NCI-H345 treated with DMSO at 0.1 percent for 48 hours (cell line): ENCODE measurements around the gene HELZ.
"Not testable (repeated sequence)": the region's sequence is repeated elsewhere in the genome, so short reads cannot be mapped to it uniquely, and the experiment has no call there.

Experiments
- DNase-seq: peaks from one replicate; lab custom pipeline; 2025; ENCODE audit not compliant: unreplicated experiment; lab: John Stamatoyannopoulos, UW

Gene HELZ

GRCh38 chr17:67054011-67054591, 190.9 kb downstream of the HELZ start:
- DNase-seq: no peak

DNA sequence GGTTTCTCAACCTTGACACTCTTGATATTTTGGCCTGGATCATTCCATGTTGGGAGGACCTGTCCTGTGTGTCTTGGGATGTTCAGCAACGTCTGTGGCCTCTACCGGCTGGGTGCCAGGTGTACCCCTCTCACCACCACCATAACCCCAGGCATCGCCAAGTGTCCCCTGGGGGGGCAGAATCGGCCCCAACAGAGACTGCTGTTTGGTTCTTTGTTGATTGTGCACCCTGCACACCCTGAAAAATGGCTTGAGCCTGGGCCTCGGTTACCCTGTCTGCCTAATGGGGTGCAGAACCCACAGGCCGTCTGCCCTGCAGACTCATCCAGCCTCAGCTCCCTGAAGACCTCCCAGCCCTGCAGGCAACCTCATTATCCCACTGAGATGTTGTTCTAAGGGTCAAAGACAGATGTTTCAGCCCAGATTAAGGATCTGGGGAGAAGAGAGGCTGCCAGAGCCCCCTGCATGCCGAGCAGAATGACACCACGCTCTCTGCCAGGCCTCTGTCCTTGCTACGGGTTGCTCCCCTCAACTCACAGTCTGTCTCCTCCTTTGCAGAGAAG, 191.5 kb downstream of the HELZ start:
- no peak for DNase-seq

DNA sequence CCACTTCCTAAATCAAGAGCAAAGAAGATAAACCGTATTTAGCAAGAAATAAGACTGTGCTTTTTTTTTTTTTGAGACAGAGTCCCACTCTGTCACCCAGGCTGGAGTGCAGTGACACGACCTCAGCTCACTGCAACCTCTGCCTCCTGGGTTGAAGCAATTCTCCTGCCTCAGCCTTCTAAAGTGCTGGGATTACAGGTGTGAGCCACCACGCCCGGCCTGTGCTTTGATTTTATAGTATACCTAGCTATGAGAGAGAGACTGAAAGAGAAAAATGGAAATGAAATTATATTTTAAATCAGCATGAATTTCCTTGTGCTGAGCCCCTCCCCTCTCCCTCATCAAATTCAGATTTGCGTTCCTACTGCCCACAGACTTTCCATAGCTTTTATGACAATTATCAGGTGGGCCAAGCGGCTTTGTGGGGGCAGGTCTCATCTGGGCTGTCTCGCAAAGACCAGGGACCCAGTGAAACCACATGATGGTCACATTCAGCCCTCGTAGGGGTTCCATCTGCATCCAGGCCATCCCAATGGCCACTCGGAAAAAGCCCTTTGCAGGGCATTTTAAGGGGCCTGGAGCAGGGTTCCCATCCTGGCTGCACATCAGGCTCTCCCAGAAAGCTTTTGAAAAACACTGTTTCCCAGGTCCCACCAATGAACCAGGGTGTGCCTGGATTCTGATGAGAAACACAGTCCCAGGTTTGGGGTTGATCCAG, 192.1 kb downstream of the HELZ start:
- DNase-seq: no peak

DNA sequence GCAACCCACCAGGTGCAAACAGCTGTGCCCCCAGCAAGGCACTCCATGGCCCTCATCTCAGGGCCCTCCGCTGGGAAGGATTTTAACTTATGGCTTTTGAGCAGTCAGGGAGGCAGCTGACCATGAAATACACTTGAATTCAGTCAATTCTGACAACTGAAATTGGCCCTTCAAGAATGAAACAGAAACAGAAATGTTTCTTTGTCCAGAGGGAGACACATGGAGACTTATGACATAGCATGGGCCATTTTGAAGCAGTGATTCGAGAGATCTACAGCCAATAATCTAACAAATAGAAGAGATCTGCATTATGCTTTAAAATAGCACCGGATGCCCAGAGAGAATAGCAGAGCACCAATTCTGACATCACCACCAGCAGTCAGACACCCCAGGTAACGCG, 193.2 kb downstream of the HELZ start:
- DNase-seq: no peak

DNA sequence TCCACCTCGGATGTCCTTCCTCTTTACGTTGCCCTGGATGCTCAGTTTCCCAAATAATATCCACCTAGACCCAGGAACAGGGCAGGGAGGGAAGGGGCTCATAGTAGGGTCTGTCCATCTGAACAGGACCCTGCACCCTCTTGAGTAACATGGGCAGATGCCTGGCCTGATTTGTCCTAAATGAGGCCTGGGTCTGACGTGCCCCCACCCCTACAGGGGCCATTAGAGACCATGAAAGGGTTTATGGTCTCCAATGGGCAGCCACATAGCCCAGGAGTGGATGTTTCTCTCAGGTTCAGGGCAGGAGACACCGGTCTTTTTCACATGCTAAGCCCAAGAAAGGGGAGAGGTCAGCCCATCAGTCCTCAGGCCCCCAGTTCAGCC, 193.8 kb downstream of the HELZ start:
- DNase-seq: no peak

- no peak for DNase-seq
Observed at GRCh38 chr17:67050471-67051154, 194.4 kb downstream of the HELZ start.

DNA sequence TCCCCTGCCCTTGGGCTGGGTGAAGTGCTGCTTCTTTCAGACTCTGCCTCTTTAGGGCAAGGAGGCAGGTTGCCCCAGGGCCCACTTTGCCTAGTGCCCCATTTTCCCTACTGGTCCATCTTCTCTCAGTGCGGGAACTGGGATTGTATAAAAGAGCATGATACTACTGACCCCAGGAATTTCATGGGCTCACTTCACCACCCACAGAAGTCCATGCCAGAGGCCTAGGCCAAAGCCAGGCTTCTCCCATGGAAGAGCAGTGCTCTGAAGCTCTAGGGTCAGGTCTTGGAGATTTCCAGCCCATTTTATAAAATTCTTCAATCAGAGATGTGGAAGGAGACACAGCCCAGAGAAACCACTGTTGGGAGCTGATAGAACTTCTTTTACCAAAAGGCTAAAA, 194.9 kb downstream of the HELZ start:
- DNase-seq: no peak

GRCh38 chr17:67049025-67049739, 195.8 kb downstream of the HELZ start:
- no peak for DNase-seq

DNA sequence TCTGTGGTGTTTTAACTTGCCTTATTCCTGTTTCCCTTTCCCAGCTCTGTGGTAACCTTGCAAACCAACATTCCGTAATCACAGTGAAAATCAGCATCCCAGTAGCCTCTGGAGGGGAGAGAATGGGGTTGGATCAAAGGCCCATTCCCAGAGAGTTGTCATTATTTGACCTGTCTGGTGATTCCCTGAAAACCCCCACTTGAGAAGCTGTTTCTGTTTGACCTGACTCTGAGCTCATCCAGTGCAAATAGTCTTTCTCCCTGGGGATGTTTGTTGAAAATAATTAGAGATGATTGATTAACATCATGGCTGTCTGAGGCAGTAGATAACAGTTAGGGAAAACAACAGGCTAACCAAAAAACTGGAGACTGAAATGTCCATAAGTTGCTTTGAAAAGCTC, 197.6 kb downstream of the HELZ start:
- DNase-seq: no peak

DNA sequence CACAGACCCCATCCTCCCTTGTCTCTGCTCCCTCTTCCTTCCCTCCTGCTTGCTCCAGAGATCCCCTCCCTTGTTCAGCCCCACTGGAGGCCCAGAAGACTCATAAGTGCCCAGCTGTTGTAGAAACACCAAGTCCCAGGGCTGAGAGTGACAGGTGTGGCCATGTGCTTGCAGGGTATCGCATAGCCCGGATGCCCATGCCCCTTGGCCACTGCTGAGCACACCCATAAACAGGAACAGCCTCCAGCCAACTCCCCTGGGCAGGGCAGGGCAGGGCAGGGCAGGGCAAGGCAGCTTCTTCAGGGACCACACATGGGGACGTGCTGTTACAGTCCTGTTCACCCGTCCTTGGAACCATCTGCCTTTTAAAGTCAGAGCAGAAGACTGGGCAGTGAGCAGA, 198.6 kb downstream of the HELZ start:
- no peak for DNase-seq

GRCh38 chr17:67044940-67045339, 200.1 kb downstream of the HELZ start:
- DNase-seq: no peak

GRCh38 chr17:67044016-67044772, 200.8 kb downstream of the HELZ start, which contains the start of gene CACNG1:
Gene CACNG1 (plus strand): TSS chr17:67044554. CDS start chr17:67044661, 107 bp downstream.
- DNase-seq: no peak

GRCh38 chr17:67043283-67043682, 201.7 kb downstream of the HELZ start:
- DNase-seq: no peak

DNA sequence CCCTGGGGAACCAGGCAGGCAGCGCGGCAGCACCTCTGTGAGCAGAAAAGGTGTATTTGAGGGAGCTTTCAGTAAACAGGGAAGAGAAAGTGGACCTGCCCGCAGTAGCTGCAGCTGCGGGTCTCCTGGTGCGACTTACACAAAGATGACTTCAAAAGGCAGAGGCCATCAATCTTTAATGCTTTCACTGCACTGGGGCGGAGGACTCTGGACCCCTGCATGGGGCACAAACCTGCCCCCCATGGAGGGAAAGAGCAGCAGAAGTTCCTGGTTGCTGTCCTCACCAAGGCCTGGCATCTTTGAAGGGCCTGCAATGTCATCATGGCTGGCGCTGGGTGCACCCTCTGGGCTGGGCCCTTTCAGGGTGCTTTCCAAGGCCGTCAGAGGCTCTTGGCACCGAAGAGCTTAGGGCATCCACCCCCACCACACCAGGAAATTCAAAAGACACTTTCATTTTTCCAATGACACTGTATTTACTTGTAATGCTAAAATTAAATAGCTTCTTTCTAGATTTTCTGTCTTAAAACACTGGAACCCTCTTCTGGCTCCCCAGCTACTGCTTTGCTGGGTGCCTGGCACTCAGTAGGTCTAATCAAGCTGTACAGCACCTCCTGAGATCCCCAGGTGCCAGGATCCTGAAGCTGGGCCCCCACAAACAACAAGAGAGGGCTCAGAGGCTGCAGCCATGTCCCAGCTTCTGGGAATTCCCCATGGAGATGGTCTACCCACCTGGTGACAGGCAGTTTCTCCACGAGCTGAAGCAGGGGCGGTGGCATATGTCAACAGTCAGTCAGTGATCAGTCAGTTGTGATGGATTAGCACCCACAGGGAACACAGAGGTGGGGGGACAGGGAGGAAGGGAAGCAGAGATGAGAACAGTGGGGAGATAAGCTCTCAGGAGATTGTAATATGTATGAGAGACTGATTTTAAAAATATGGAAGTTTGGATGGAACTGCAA, 202.8 kb downstream of the HELZ start:
- no peak for DNase-seq

GRCh38 chr17:67041531-67041930, 203.5 kb downstream of the HELZ start:
- no peak for DNase-seq

DNA sequence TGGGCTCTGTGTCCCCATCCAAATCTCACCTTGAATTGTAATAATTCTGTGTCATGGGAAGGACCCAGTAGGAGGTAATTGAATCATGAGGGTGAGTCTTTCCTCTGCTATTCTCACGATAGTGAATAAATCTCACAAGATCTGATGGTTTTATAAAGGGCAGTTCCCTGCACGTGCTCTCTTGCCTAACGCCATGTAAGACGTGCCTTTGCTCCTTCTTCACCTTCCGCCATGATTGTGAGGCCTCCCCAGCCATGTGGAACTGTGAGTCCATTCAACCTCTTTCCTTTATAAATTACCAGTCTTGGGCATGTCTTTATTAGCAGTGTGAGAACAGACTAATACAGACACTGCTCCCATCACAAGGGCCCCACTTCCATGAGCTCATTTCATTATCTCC, 203.9 kb downstream of the HELZ start:
- DNase-seq: not testable (repeated sequence)

GRCh38 chr17:67040652-67041051, 204.3 kb downstream of the HELZ start:
- no peak for DNase-seq

DNA sequence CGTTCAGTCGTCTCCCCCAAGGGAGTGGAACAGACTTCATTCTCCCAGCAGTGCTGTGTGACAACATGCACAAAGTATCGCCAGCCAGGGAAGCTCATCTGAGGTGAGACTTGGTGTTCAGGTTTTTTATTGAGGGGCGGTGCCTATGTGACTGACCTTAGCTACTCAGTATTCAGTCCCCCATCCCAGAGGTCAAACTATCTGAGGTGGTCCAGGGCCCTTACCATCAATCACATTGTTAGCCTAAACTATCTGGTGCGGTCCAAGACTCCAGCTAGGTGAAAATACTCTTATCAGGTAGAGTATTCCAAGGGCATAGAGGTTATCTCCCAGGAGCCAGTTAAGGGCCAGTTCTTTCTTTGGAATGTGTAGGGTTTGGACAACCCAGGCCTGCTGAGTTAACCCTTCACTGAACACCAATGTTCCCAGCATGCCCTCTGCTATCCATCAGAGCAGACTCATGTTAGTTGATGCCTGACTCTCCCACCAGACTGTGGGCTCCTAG, 206.1 kb downstream of the HELZ start:
- no peak for DNase-seq
